HepG2 (cell line): ENCODE results near the gene THOC2. TPM values are rescaled to one million over a fixed set of nuclear protein-coding genes. Genes with fewer than 3 reads are reported as not detected.
A peak's percentile ranks its signal among the peaks of the same experiment; 100 is the strongest.

Experiments used
- ATAC-seq: fragments of 200-7000 bp; cut with Tn5 transposase; 3 replicates; pipeline ENCODE4 v1.9.1; 2020; ENCODE audit warnings: mild to moderate bottlenecking, moderate library complexity
- BruUV-seq: library from RNA; stranded (reverse); fragments of 400-500 nt; replicated peaks from 2 replicates; lab custom pipeline; 2021; lab: Mats Ljungman, UMichigan
- CTCF ChIA-PET: fragments of 300-600 bp; formaldehyde crosslinking; extraction: SDS; loops from one replicate; lab custom pipeline; 2021; ENCODE audit warnings: low total read pairs, inconsistent platforms, low intra/inter-chr PET ratio; lab: Yijun Ruan, JAX
- POLR2A ChIA-PET: fragments of 350-600 bp; sonication (Branson Sonifier 250); formaldehyde crosslinking; loops from one replicate; lab custom pipeline; 2020; ENCODE audit warnings: antibody characterized with exemption, inconsistent platforms; lab: Yijun Ruan, JAX
- DNase-seq: peaks from one replicate; pipeline ENCODE4 v3.0.0-alpha.2; 2015; ENCODE audit warnings: low spot score
- FAIRE-seq: peaks from 3 replicates; lab custom pipeline; 2011; peaks lifted over from hg19 to GRCh38; lab: Jason Lieb, UNC
- H2AFZ ChIP-seq: one replicate; pipeline ENCODE4 v1.6.1; 2011; ENCODE audit warnings: low read length, inconsistent platforms
- H3K27ac ChIP-seq: fragments of 300-600 bp; 3 replicates; pipeline ENCODE4 v1.8.0; 2011; ENCODE audit warnings: mixed run types, mild to moderate bottlenecking, mixed read lengths, low read length, inconsistent platforms; ENCODE audit not compliant: insufficient read depth; ENCODE audit errors: extremely low read length
- H3K27me3 ChIP-seq, 2 experiments: fragments of 200-600 bp in 1 of 2; 2 replicates in 1 of 2; 3 replicates in 1 of 2; pipeline versions ENCODE4 v1.6.0 to v1.8.0; 2011; ENCODE audit warnings: low read length in 2 of 2, mild to moderate bottlenecking in 2 of 2, moderate library complexity in 2 of 2, inconsistent platforms in 1 of 2; ENCODE audit not compliant: insufficient read depth in 2 of 2, control insufficient read depth in 1 of 2
- H3K36me3 ChIP-seq, 2 experiments: fragments of 200-600 bp in 1 of 2; replicated peaks in 1 of 2; 2 replicates in 1 of 2; 3 replicates in 1 of 2; pipeline versions ENCODE4 v1.5.1 to v1.8.0; 2011; ENCODE audit warnings: low read length in 2 of 2, inconsistent platforms in 1 of 2; ENCODE audit not compliant: insufficient read depth in 2 of 2, control insufficient read depth in 1 of 2
- H3K4me1 ChIP-seq: 2 replicates; pipeline ENCODE4 v1.5.1; 2012; ENCODE audit warnings: low read length, inconsistent platforms; ENCODE audit not compliant: insufficient read depth
- H3K4me2 ChIP-seq: 2 replicates; pipeline ENCODE4 v1.6.0; 2011; ENCODE audit warnings: low read depth, low read length, inconsistent platforms
- H3K4me3 ChIP-seq, 3 experiments: fragments of 200-600 bp in 1 of 3; sonication (generic), shearing (Covaris generic) in 1 of 3; replicated peaks in 1 of 3; 2 replicates each; pipeline ENCODE4 v1.5.1; 2011 to 2016; ENCODE audit warnings: low read length in 3 of 3, inconsistent platforms in 2 of 3, low read depth in 2 of 3, mild to moderate bottlenecking in 2 of 3, control low read depth in 1 of 3, mixed read lengths in 1 of 3; ENCODE audit not compliant: insufficient read depth in 1 of 3
- H3K79me2 ChIP-seq: one replicate; pipeline ENCODE4 v1.6.1; 2011; ENCODE audit warnings: low read length, inconsistent platforms; ENCODE audit not compliant: insufficient read depth
- H3K9ac ChIP-seq: 2 replicates; pipeline ENCODE4 v1.6.0; 2011; ENCODE audit warnings: mild to moderate bottlenecking, low read depth, low read length, inconsistent platforms; ENCODE audit not compliant: insufficient read depth
- H3K9me3 ChIP-seq: 2 replicates; pipeline ENCODE4 v1.5.1; 2012; ENCODE audit warnings: mild to moderate bottlenecking, low read length
- H4K20me1 ChIP-seq: 2 replicates; pipeline ENCODE4 v1.6.0; 2011; ENCODE audit warnings: inconsistent platforms, mild to moderate bottlenecking, low read length, moderate library complexity; ENCODE audit not compliant: insufficient read depth
- BRF2 ChIP-seq: sonication (generic); formaldehyde crosslinking; IDR thresholded peaks from 2 replicates; pipeline ENCODE4 v1.8.1; 2022; ENCODE audit warnings: mild to moderate bottlenecking, missing genetic modification reagents
- CHD2 ChIP-seq: IDR thresholded peaks from 2 replicates; pipeline ENCODE4 v1.6.1; 2011; ENCODE audit warnings: low read depth, low read length, improper control_type of control experiment
- ETS1 ChIP-seq: sonication (generic); formaldehyde crosslinking; IDR thresholded peaks from 2 replicates; pipeline ENCODE4 v1.4.0; 2020; ENCODE audit warnings: missing genetic modification reagents
- GMEB2 ChIP-seq: IDR thresholded peaks from 2 replicates; pipeline ENCODE4 v1.6.1; 2016; ENCODE audit warnings: missing biosample characterization, missing genetic modification reagents, low read depth
- HDAC1 ChIP-seq: sonication (generic); formaldehyde crosslinking; IDR thresholded peaks from 2 replicates; pipeline ENCODE4 v1.5.1; 2020; ENCODE audit warnings: mild to moderate bottlenecking, missing genetic modification reagents
- IRF2 ChIP-seq: IDR thresholded peaks from 2 replicates; pipeline ENCODE4 v1.6.1; 2018; ENCODE audit warnings: missing genetic modification reagents, missing compliant biosample characterization
- NCOR1 ChIP-seq: fragments of 200-600 bp; sonication (generic); IDR thresholded peaks from 2 replicates; pipeline ENCODE4 v1.7.0; 2017; ENCODE audit warnings: antibody characterized with exemption, low read length, borderline replicate concordance
- TBX2 ChIP-seq: sonication (generic); formaldehyde crosslinking; IDR thresholded peaks from 2 replicates; pipeline ENCODE4 v1.5.0; 2020; ENCODE audit warnings: missing genetic modification reagents, mild to moderate bottlenecking, borderline replicate concordance
- U2AF2 ChIP-seq: fragments of 200-400 bp; formaldehyde crosslinking; IDR thresholded peaks from 2 replicates; pipeline ENCODE4 v1.6.1; 2017; ENCODE audit warnings: low read depth, mild to moderate bottlenecking, low read length
- ZFY ChIP-seq: sonication (generic); formaldehyde crosslinking; IDR thresholded peaks from 2 replicates; pipeline ENCODE4 v1.4.0; 2020; ENCODE audit warnings: missing genetic modification reagents
- ZNF333 ChIP-seq: sonication (generic); formaldehyde crosslinking; IDR thresholded peaks from 2 replicates; pipeline ENCODE4 v1.4.0; 2020; ENCODE audit warnings: mild to moderate bottlenecking, missing genetic modification reagents, borderline replicate concordance
- ZNF460 ChIP-seq: sonication (generic); formaldehyde crosslinking; IDR thresholded peaks from 2 replicates; pipeline ENCODE4 v1.5.1; 2020; ENCODE audit warnings: missing genetic modification reagents, mild to moderate bottlenecking, borderline replicate concordance
- ZNF580 ChIP-seq: IDR thresholded peaks from 2 replicates; pipeline ENCODE4 v1.6.1; 2016; ENCODE audit warnings: low read depth, borderline replicate concordance
- ZNF780A ChIP-seq: sonication (generic); formaldehyde crosslinking; IDR thresholded peaks from 2 replicates; pipeline ENCODE4 v1.8.0; 2022; ENCODE audit warnings: mild to moderate bottlenecking, missing genetic modification reagents, moderate library complexity
- WGBS: methylation state at CpG from one replicate; pipeline ENCODE4 v1.1.6; 2017; ENCODE audit warnings: low lambda C conversion rate; 5-methylcytosine and 5-hydroxymethylcytosine counted together
- in situ Hi-C: cut with HindIII; loops from 2 replicates; pipeline ENCODE4 v1.10.0; 2017; ENCODE audit warnings: low pct_unique_long_range_greater_than_20kb; ENCODE audit not compliant: extremely low pct_ligation_motif_present
- intact Hi-C: fragments of 100-400 bp; cut with micrococcal nuclease; formaldehyde crosslinking; loops from one replicate; pipeline ENCODE4 v1.10.0; 2022; ENCODE audit not compliant: unreplicated experiment
- polyA plus RNA-seq, 8 experiments: library from polyadenylated mRNA; depleted of rRNA in 3 of 8; stranded (reverse) in 7 of 8; unstranded in 1 of 8; fragments of >200 nt; fragmentation: Illumina TruSeq in 4 of 8; extraction: Trizol in 4 of 8; gene quantifications; 2 replicates each; pipeline versions ENCODE4 v1.2.1 to v1.2.3, GENCODE V29; 2011 to 2016; ENCODE audit warnings: low read depth in 4 of 8, missing spikeins in 1 of 8, mixed read lengths in 1 of 8; ENCODE audit not compliant: insufficient read depth in 1 of 8
- total RNA-seq, 5 experiments: library from RNA; depleted of rRNA; stranded (reverse); fragments of >200 nt; fragmentation: Illumina TruSeq; extraction: Trizol; gene quantifications; 2 replicates each; pipeline ENCODE4 v1.2.3, GENCODE V29; 2016; ENCODE audit warnings: low read depth in 1 of 5

Gene THOC2
- total and polyA plus RNA-seq, 2 of the 13 experiments (the other 11 are each of a cell fraction or from before 2014, with no cell fraction given), result 87.1 to 101 TPM

GRCh38 chrX:123740536-123740935, 7.7 kb upstream of the THOC2 start (continued):
- TF ChIP-seq ETS1 (no peak), HDAC1 (CRISPR knock-in tag) (no peak), ZNF580 (CRISPR knock-in tag) (no peak)

- CTCF ChIA-PET, result no interaction called here
Measured at GRCh38 chrX:123740006-123740405, 7.2 kb upstream of the THOC2 start.

More at GRCh38 chrX:123740006-123740405, 7.2 kb upstream of the THOC2 start:
- Histone ChIP-seq H3K79me2 (no peaks in the 10 kb centered on the region), H3K27me3 (no peaks in the 10 kb centered on the region), H3K4me2 (0 out of 2 replicates have a peak overlapping the region, but pooled peaks have one; percentile 32), H3K27ac (no peak overlapping the region), H3K4me3 (no peak overlapping the region), H3K36me3 (no peaks in the 10 kb centered on the region), H4K20me1 (no peaks in the 10 kb centered on the region), H3K9ac (no peak overlapping the region), H2AFZ (no peak overlapping the region), H3K9me3 (no peaks in the 10 kb centered on the region), H3K4me1 (peaks cover 56% of the 10 kb centered on the region)
- FAIRE-seq, result no peak
- no peak; the same call in 2 of the 3 replicates for ATAC-seq
- intact Hi-C loops, result no loop called here
- TF ChIP-seq ZNF460 (CRISPR knock-in tag) (no peak), ZNF333 (CRISPR knock-in tag) (no peak), BRF2 (CRISPR knock-in tag) (no peak), TBX2 (CRISPR knock-in tag) (no peak), ZFY (CRISPR knock-in tag) (no peak), GMEB2 (CRISPR knock-in tag) (no peak), U2AF2 (no peak), ZNF780A (CRISPR knock-in tag) (no peak), CHD2 (no peak), NCOR1 (no peak), IRF2 (no peak)
- 0% methylated on average over 1 of the region's 1 CpG for WGBS
- POLR2A ChIA-PET, result no interaction called here
- DNase-seq, result no peak
- BruUV-seq, result no TSS peak
- in situ Hi-C loops, result no loop called here
